Ovary (tissue), 3 donors: Measurements from ENCODE around the gene TENM4.

Experiments
- EP300 ChIP-seq: sonication (generic); formaldehyde crosslinking; IDR thresholded peaks from one replicate; pipeline ENCODE4 v1.6.1; 2017; ENCODE audit warnings: antibody characterized with exemption
- TF ChIP-seq, protein P1 (sequence below), 3 donors: fragments of 450-650 bp in 2 of 3; fragments of 200-600 bp in 1 of 3; IDR thresholded peaks; one replicate each; pipeline versions ENCODE4 v1.5.1 to v1.8.0; 2016 to 2022; ENCODE audit warnings: antibody characterized with exemption in 3 of 3, mild to moderate bottlenecking in 1 of 3
- donor health status: DM: no; HTN: no; CAD: no.

DNA sequence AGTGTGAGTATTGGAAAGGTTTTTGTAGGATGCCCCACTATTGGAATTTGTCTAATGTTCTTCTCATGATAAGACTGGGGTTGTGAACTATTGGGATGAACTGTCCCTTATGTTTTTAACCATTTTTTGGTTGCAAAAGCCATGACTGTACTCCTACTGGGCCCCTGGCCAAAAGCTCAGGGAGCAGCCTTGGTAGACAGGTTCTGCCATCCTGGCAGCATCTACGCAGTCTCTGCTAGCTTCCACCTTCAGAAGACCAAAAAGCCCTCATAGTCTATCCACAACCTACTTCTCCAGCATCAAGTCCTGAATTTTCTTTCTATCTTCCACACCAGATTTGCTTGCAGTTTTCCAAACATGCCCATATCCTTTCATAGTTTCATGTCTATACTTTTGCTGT lies 211.8 kb downstream of the TENM4 start:
- no peak for TF ChIP-seq EP300
- TF ChIP-seq, protein P1, sequence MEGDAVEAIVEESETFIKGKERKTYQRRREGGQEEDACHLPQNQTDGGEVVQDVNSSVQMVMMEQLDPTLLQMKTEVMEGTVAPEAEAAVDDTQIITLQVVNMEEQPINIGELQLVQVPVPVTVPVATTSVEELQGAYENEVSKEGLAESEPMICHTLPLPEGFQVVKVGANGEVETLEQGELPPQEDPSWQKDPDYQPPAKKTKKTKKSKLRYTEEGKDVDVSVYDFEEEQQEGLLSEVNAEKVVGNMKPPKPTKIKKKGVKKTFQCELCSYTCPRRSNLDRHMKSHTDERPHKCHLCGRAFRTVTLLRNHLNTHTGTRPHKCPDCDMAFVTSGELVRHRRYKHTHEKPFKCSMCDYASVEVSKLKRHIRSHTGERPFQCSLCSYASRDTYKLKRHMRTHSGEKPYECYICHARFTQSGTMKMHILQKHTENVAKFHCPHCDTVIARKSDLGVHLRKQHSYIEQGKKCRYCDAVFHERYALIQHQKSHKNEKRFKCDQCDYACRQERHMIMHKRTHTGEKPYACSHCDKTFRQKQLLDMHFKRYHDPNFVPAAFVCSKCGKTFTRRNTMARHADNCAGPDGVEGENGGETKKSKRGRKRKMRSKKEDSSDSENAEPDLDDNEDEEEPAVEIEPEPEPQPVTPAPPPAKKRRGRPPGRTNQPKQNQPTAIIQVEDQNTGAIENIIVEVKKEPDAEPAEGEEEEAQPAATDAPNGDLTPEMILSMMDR (IDR thresholded peaks at IDR 0.05), result no peak
